ENCODE data around the gene CADM1.
A peak's percentile ranks its signal among the peaks of the same experiment; 100 is the strongest.

Gene CADM1

GRCh38 chr11:115393950-115394349, 110.3 kb downstream of the CADM1 start:
- TF ChIP-seq CTCF (conservative IDR thresholded peaks at IDR 0.05; ENCODE audit: low read depth, low read length), result no peak
- no peaks in the 10 kb centered on the region for H3K36me3 ChIP-seq (ENCODE audit: insufficient read depth)
- no peaks in the 10 kb centered on the region for H4K20me1 ChIP-seq (ENCODE audit: insufficient read depth)
- no peak overlapping the region for H3K4me2 ChIP-seq
- H3K27me3 ChIP-seq (ENCODE audit: insufficient read depth, low read depth), result no peaks in the 10 kb centered on the region
- no peak overlapping the region for H3K27ac ChIP-seq
- H3K9ac ChIP-seq, result no peak overlapping the region
- no peak overlapping the region for H3K4me3 ChIP-seq (IDR thresholded peaks at IDR 0.05; ENCODE audit: insufficient read depth, low read depth, low read length)
- 0 out of 2 replicates have a peak, but pooled peaks cover 7% of the 10 kb centered on the region for H3K79me2 ChIP-seq (ENCODE audit: insufficient read depth, low read depth)
- H3K4me1 ChIP-seq (ENCODE audit: low read depth, poor library complexity, severe bottlenecking), result peaks cover 45% of the 10 kb centered on the region
- H2AFZ ChIP-seq (ENCODE audit: low read depth), result no peak overlapping the region

- Histone ChIP-seq H3K4me2 (no peak overlapping the region), H3K27me3 (ENCODE audit: insufficient read depth, low read depth) (no peaks in the 10 kb centered on the region), H3K27ac (no peak overlapping the region), H3K4me3 (IDR thresholded peaks at IDR 0.05; ENCODE audit: insufficient read depth, low read depth, low read length) (no peak overlapping the region), H3K79me2 (ENCODE audit: insufficient read depth, low read depth) (0 out of 2 replicates have a peak, but pooled peaks cover 7% of the 10 kb centered on the region), H3K9ac (no peak overlapping the region), H2AFZ (ENCODE audit: low read depth) (no peak overlapping the region), H4K20me1 (ENCODE audit: insufficient read depth) (0 out of 2 replicates have a peak, but pooled peaks cover 4% of the 10 kb centered on the region), H3K36me3 (ENCODE audit: insufficient read depth) (no peaks in the 10 kb centered on the region), H3K4me1 (ENCODE audit: low read depth, poor library complexity, severe bottlenecking) (peaks cover 45% of the 10 kb centered on the region)
- TF ChIP-seq CTCF (conservative IDR thresholded peaks at IDR 0.05; ENCODE audit: low read depth, low read length), result no peak
Observed at GRCh38 chr11:115391598-115391997, 112.6 kb downstream of the CADM1 start.

GRCh38 chr11:115391160-115391559, 113.1 kb downstream of the CADM1 start:
- no peak overlapping the region for H3K4me3 ChIP-seq (IDR thresholded peaks at IDR 0.05; ENCODE audit: insufficient read depth, low read depth, low read length)
- no peaks in the 10 kb centered on the region for H3K36me3 ChIP-seq (ENCODE audit: insufficient read depth)
- H3K4me1 ChIP-seq (ENCODE audit: low read depth, poor library complexity, severe bottlenecking), result peaks cover 45% of the 10 kb centered on the region
- no peaks in the 10 kb centered on the region for H3K27me3 ChIP-seq (ENCODE audit: insufficient read depth, low read depth)
- no peak overlapping the region for H3K27ac ChIP-seq
- 0 out of 2 replicates have a peak, but pooled peaks cover 7% of the 10 kb centered on the region for H3K79me2 ChIP-seq (ENCODE audit: insufficient read depth, low read depth)
- no peak overlapping the region for H2AFZ ChIP-seq (ENCODE audit: low read depth)
- no peak overlapping the region for H3K9ac ChIP-seq
- no peak for TF ChIP-seq CTCF (conservative IDR thresholded peaks at IDR 0.05; ENCODE audit: low read depth, low read length)
- peak overlapping the region; percentile 27; the same call in 1 of the 2 replicates for H3K4me2 ChIP-seq
- H4K20me1 ChIP-seq (ENCODE audit: insufficient read depth), result 0 out of 2 replicates have a peak, but pooled peaks cover 4% of the 10 kb centered on the region

- Histone ChIP-seq H3K4me3 (IDR thresholded peaks at IDR 0.05; ENCODE audit: insufficient read depth, low read depth, low read length) (no peak overlapping the region), H3K4me2 (peak overlapping the region; percentile 27; the same call in 1 of the 2 replicates)
Observed at GRCh38 chr11:115390441-115390840, 113.8 kb downstream of the CADM1 start.

More at GRCh38 chr11:115390441-115390840, 113.8 kb downstream of the CADM1 start:
- no peaks in the 10 kb centered on the region for H3K27me3 ChIP-seq (ENCODE audit: insufficient read depth, low read depth)
- H3K79me2 ChIP-seq (ENCODE audit: insufficient read depth, low read depth), result peaks cover 7% of the 10 kb centered on the region; the same call in 1 of the 2 replicates
- 0 out of 2 replicates have a peak, but pooled peaks cover 4% of the 10 kb centered on the region for H4K20me1 ChIP-seq (ENCODE audit: insufficient read depth)
- no peak overlapping the region for H3K9ac ChIP-seq
- H3K36me3 ChIP-seq (ENCODE audit: insufficient read depth), result no peaks in the 10 kb centered on the region
- no peak for TF ChIP-seq CTCF (conservative IDR thresholded peaks at IDR 0.05; ENCODE audit: low read depth, low read length)
- H3K27ac ChIP-seq, result no peak overlapping the region
- H2AFZ ChIP-seq (ENCODE audit: low read depth), result no peak overlapping the region
- peaks cover 49% of the 10 kb centered on the region for H3K4me1 ChIP-seq (ENCODE audit: low read depth, poor library complexity, severe bottlenecking)
